Activated T-cell treated with anti-CD3 and anti-CD28 coated beads for 48 hours (primary cell): ENCODE data around the gene STAC.

Source experiments
- DNase-seq: peaks from one replicate; pipeline ENCODE4 v3.0.0-alpha.2; 2020; ENCODE audit warnings: low read depth

STAC gene

DNA sequence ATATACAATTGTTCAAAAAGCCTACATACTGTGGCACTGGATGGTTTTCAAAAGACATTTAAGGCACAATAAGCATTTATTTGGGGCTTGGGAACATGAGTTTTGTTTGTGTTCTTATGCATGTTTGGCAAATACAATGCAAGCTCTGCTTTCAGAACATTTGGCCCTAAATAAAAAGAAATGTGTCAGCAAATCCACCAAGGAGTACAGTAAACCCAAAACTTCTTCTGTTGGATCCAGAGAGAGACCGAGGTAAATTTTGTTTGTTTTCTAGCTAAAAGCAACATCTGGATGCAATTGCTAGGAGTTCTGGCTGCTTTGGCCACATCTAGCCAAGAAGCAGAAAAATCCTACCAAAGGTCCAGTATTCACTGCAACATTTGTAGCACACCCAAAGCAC is 215.2 kb downstream of the STAC start:
- no peak for DNase-seq

- DNase-seq = no peak
Observed at GRCh38 chr3:36596419-36596818, 216.1 kb downstream of the STAC start.

DNA sequence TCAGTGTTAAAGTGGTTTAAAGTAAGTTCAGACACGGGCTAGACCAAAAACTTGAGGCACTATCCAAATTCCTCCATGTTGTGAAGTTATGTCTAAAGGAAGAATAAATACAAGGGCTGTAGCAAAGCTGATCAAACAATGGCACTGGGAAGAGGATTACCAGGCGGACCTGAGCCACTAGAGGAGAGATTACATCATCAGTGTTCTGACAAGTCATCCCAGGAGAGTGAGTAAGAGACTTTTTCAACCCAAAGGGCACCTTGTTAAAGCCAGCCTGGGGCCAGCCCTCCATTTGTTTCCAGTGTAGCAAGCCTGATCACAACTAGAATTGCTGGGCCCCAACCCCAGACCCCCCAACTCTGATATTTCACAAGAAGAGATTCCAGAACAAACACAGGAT is 217.1 kb downstream of the STAC start:
- no peak for DNase-seq
